MV-4-11 (cell line): ENCODE results near the gene LCORL.
A peak's percentile ranks its signal among the peaks of the same experiment; 100 is the strongest.
"Not testable (repeated sequence)": the region's sequence is repeated elsewhere in the genome, so short reads cannot be mapped to it uniquely, and the experiment has no call there.

Source experiments
- DNase-seq: peaks from one replicate; lab custom pipeline; 2025; lab: John Stamatoyannopoulos, UW

The LCORL gene

DNA sequence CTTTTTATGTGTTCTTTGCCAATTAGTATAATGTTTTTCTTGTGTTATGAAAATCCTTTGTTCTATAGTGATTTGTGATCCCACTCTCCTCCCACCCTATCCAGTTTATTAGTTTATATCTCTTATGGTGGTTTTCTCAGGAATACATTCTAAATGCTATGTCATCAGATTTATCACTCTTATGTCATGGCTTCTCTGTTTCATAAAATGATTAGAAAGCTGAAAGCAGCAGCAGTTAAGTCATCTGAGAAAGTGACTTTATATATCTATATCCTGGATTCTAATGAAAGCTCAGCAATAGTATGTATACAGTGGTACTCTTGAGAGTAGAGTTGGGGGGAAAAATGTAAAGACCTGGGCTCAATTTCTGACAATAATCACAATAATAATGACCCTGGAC lies 169.6 kb downstream of the LCORL start:
- DNase-seq: no peak

DNA sequence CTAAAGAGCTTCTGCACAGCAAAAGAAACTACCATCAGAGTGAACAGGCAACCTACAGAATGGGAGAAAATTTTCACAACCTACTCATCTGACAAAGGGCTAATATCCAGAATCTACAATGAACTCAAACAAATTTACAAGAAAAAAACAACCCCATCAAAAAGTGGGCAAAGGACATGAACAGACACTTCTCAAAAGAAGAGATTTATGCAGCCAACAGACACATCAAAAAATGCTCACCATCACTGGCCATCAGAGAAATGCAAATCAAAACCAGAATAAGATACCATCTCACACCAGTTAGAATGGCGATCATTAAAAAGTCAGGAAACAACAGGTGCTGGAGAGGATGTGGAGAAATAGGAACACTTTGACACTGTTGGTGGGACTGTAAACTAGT lies 171.3 kb downstream of the LCORL start:
- not testable (repeated sequence) for DNase-seq

DNA sequence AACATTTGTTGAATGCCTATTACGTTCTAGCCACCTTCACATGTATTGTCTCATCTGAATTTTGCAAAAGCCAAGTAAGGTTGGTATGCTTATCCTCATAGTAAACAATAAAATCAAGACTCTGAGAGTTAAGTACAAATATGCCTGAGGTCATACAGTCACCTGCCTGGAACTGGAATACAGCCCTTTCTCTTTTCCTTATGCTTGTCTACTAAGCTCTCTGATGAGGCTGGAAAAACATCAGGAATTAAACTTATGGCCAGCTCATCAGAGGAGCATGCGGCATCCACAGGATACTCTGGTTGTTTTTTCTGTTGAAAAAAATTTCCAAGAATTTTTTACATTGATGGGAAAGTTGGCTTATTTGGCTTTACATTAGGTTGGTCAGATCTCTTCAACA lies 175.3 kb downstream of the LCORL start:
- DNase-seq: no peak

DNA sequence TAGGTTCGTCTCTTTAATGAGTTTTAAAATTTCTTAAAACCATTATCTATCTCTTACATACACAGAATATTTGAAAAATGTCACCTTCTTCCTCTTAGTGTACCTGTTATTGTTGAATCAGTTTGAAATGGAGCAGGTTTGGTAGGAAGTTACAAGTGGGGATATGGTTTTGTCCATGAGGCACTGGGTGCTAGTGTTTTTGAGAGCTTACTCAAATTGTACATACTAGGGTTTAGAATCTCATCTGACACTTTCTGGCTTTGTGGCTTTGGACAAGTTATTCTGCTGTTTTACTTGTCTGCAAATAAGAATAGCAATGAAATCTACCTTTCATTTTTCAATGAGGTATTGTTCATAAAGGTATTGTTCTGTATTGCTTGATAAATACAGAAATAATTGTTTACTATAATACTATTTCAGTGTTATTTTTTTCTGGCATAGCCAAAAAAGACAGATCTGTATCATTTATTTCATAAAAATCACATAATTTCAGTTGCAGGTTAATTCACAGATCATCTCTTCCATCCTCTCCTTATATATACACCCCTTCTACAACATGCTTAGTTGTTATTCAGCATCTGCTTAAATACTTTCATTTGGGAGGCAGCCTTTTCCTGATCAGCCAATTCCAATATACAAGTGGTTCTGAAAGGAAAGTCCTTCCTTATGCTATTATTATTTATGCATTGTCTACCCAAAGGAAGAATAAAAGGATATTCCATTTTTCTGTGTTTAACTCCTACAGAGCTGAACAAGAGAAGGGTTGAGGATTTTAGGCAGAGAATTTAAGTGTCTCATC lies 197.5 kb downstream of the LCORL start:
- DNase-seq: no peak

DNA sequence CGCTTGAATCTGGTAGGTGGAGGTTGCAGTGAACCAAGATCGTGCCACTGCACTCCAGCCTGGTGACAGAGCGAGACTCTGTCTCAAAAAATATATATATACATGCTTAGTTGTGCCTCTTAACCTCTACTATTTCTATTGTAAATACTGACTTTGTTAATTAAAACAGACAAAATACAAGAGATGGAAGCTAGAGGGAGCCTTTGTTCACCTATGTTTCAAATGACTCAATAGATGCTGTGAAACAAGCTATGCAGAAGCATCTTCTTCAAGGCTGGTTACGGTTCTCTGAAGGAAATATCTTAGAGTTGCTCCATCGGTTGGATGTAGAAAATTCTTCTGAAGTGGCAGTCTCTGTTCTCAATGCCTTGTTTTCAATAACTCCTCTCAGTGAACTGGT lies 204.5 kb downstream of the LCORL start:
- DNase-seq: peak; percentile 75

DNA sequence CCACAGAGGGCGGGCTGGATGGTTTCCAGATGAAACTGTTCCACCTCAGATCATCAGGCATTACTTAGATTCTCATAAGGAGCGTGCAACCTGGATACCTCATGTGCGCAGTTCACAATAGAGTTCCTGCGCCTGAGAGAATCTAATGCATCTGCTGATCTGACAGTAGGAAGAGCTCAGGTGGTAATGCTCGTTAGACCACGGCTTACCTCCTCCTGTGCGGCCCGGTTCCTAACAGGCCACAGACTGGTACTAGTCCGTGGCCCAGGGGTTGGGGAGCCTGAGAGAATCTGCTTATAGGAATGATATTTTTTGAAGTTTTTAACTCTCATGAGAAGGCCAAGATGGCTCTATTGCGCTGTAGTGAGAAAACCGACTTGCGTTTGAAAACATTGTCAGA lies 205.4 kb downstream of the LCORL start:
- DNase-seq: no peak

DNA sequence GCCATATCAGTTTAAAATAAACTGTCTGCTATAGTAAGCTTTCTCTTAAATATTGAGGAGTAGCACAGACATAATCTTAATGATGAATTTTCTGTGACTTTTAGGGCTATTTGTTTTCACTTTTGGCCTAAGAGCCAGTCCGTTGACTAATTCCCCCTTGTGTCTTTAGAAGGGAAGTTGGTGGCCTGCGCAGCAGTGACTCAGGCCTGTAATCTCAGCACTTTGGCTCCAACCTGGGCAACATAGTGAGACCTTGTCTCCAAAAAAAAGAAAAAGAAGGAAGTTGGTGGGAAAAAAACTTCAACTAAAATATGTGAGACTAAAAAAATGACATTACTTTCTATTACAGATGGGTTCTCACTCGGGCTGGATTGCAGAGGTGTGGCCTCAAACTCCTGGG lies 207.4 kb downstream of the LCORL start:
- DNase-seq: peak; percentile 46

DNA sequence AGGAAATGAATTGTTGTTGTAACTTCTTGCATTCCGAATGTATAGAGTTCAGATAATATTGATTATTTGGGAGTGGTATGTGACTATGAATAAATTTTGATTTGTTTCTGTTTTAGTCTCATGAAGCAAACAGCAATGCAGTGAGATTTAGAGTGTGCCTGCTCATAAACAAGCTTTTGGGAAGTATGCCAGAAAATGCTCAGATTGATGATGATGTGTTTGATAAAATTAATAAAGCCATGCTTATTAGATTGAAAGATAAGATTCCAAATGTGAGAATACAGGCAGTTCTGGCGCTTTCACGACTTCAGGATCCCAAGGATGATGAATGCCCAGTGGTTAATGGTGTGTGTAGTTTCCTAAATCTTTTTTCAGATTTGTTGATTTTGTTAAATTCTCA lies 208.8 kb downstream of the LCORL start:
- DNase-seq: no peak

DNA sequence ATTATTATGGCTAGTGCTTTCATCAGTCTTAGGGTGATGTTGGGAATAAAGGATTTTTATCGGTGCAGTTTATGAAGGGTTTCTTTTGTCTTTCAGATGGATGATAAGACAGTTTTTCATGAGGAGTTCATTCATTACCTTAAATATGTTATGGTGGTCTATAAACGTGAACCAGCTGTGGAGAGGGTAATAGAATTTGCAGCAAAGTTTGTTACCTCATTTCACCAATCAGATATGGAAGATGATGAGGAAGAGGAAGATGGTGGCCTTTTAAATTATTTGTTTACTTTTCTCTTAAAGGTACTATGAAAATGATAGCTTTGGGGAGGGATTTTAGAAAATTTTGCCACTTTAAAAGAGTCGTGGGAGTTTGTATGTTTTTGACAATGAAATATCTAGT lies 209.4 kb downstream of the LCORL start:
- DNase-seq: no peak

DNA sequence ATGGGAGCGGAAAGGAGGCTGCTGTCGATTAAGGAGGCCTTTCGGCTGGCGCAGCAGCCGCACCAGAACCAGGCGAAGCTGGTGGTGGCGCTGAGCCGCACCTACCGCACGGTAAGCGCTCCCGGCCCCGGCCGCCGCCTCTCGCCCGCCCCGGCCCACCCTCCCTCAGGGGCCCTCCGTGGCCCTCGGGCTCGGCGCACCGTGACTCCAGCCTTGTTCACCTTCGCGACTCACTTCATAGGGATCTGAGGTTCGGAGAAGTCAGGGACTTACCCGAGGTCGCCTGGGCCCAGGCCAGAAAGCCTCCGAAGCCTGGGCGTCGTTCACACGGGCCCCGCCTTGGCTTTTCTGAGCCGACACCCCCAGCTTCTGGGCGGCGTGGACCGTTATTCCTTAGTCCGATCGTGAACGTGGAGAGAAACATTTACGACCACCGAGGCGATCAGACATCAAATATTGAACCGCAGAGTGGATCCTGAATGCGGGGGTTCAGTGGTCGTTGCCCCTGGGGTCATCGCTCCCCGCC lies 210.4 kb downstream of the LCORL start:
- no peak for DNase-seq

DNA sequence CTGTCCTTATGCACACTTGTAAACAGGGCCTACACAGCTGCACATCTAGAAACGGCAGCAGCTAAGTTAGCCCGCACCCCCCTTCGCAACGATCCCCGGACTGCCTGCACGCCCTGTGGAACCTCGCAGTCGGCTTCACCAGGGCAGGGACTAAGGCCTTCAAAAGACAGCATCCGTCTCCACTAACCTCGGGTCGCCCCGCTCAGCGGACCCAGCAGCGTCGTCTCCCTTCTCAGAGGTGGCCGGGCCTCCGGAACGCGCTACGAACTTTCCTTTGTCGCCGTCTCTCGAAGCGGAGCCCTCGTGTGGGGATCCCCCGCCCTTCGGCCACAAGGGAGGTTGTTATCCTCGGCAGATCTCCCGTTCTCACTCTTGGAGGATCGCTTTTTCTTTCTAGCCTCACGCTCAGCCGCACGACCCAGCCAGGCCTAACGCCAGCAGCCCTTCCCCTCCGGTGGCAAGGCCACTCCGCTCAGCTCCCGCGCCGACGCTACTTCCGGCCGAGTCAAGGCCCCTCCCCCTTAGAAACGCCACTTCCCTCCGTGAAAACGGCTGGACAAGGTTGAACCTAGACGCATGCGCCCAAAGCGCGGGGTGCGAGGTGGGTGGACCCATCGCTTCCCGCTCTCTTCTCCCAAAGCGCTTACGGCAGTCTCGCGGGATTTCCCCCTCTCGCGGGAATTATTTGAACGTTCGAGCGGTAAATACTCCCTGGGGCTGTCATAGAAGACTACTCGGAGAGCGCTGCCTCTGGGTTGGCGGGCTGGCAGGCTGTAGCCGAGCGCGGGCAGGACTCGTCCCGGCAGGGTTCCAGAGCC lies 211.1 kb downstream of the LCORL start, which contains the start of the genes DCAF16 and NCAPG:
Gene DCAF16 (minus strand): TSS at position 498 of the 818 bp plus-strand sequence. CDS start 6,616 bp downstream, outside the sequence.
Gene NCAPG (plus strand): TSS at position 720 of the 818 bp plus-strand sequence. CDS start 99 bp downstream, outside the sequence.
- peak; percentile 99 for DNase-seq

DNA sequence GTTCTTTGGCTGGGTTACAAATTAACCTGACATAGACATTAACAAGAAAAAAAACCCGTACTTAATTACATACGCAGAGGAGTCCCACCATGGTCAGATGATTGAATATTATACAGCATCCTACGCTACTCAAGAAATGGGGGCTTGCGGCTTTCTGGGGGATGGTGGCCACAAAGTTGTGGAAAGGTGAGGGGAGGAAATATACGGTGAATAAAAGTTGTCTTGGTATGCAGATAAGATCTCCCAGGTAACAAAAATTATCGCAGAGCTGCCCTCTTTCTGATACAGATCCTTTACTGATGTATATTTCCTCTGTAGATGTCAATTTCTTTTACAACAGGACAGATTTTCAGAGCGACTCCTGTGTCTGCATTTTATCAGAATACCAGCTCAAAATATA lies 211.9 kb downstream of the LCORL start:
- no peak for DNase-seq

DNA sequence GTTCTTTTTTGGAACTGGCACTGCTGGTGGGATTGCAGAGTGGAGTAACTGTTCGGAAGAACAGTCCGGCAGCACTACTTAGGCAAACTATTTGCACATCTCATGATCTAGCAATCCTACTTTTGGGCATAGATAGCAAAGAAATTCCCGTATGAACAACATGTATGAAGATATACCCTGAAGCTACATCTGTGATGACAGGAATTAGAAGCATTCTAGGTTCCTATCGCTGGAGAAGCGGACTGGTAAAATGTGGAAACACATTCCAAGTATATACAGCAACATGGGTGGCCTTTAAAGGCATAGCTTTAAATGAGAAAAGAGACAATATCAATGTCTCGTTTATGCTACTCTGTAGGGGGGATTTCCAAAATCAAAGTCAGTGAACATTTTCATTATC lies 214.1 kb downstream of the LCORL start:
- no peak for DNase-seq

DNA sequence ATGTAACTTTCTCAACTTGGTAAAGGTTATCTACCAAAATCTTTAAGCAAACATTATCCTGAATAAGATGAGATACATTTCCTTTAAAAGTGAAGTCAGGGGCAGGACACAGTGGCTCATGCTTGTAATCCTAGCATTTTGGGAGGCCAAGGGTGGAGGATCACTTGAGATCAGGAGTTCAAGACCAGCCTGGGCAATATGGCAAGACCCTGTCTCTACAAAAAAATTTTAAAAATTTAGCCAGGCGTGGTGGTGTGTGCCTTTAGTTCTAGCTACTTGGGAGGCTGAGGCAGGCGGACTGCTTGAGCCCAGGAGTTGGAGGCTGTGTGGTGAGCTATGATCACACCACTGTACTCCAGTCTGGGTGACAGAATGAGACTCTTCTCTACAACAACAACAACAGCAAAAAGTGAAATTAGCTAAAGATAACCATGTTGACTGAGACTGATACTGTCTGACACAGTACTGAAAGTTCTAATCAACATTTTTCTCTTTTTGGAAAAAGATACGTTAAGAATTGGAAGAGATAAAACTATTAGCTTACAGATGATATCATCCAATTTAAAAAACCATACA lies 215.9 kb downstream of the LCORL start:
- no peak for DNase-seq

DNA sequence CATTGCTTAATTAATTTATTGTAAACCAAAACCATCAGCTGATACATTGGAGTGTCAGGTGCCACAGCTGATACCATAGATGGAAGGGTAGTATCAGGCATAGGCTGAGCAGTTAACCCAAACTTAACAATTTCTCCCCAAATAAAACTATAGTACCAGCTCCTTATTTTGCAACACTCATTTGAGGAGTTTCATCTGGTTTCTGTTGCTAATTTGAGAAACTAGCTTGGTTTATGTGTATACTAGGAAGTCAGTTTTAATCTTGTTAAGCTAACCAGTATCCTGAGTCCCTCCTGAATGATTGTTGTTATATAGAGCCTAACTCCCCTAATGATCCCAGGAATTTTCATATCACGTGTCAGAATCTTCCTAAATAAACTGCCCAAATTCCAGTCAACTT lies 223.7 kb downstream of the LCORL start:
- DNase-seq: peak; percentile 33

DNA sequence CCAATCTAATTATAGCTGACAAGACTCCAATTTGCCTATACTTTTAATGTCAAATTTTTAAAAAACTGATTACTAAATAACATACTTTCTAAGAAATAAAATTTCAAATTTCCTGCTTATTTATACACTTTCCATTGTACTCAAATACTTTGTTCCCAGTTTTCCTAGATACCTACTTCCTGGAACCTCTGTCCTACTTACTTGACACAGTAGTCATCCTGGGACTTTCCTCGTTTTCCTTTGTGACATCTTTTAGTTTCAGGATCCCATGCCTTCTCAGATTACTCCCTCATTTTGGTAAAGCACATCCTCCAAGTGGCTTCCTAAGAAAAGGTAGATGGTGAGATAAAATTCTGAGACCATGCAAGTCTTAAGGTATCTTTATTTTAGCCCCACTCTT lies 226.8 kb downstream of the LCORL start:
- no peak for DNase-seq
